GM12878 (cell line): ENCODE data around the gene PAM. TPM values are rescaled to one million over a fixed set of nuclear protein-coding genes. Genes with fewer than 3 reads are reported as not detected.

Experiments used
- GABPA ChIP-seq: IDR thresholded peaks from 2 replicates; pipeline ENCODE4 v1.6.1; 2014; ENCODE audit warnings: antibody characterized with exemption, low read depth, mild to moderate bottlenecking, inconsistent platforms
- SUZ12 ChIP-seq: fragments of 200-600 bp; sonication (generic); IDR thresholded peaks from one replicate; pipeline ENCODE4 v1.6.1; 2018; ENCODE audit warnings: antibody characterized with exemption, mild to moderate bottlenecking; ENCODE audit not compliant: unreplicated experiment
- polyA plus RNA-seq, 11 experiments: library from polyadenylated mRNA; depleted of rRNA in 4 of 11; unstranded in 6 of 11; stranded (reverse) in 5 of 11; fragments of >200 nt; fragmentation: Nextera tagmentation in 4 of 11; fragmentation: Illumina TruSeq in 1 of 11; extraction: Ambion mirVana in 4 of 11; extraction: Trizol in 1 of 11; gene quantifications; 1 replicate in 1 of 11; 2 replicates in 10 of 11; pipeline versions ENCODE4 v1.2.1 to v1.2.3, GENCODE V29; 2011 to 2016; ENCODE audit warnings: inconsistent platforms in 2 of 11, missing spikeins in 2 of 11, low read depth in 1 of 11
- total RNA-seq, 4 experiments: library from RNA; depleted of rRNA in 3 of 4; stranded (reverse); fragments of >200 nt in 3 of 4; fragmentation: Illumina TruSeq in 1 of 4; extraction: Trizol in 1 of 4; gene quantifications; 2 replicates each; pipeline versions ENCODE4 v1.2.1 to v1.2.3, GENCODE V29; 2013 to 2021
- TF ChIP-seq, protein P1 (sequence below): IDR thresholded peaks from 2 replicates; pipeline ENCODE4 v1.6.1; 2011; ENCODE audit warnings: borderline replicate concordance, low read depth, mild to moderate bottlenecking, moderate library complexity, low read length; ENCODE audit not compliant: insufficient read depth, poor library complexity, severe bottlenecking
- TF ChIP-seq, protein P2 (sequence below): fragments of 450-650 bp; IDR thresholded peaks from 2 replicates; pipeline ENCODE4 v1.6.1; 2017; ENCODE audit warnings: mild to moderate bottlenecking, moderate library complexity
- TF ChIP-seq, protein P3 (sequence below): fragments of 450-650 bp; IDR thresholded peaks from 2 replicates; pipeline ENCODE4 v1.6.1; 2016; ENCODE audit warnings: mild to moderate bottlenecking, moderate library complexity, borderline replicate concordance

Gene PAM
- total and polyA plus RNA-seq, 10 of the 15 experiments (the other 5 are each of a cell fraction or from before 2014, with no cell fraction given), result 5.5 to 72.5 (median 15.4) TPM

DNA sequence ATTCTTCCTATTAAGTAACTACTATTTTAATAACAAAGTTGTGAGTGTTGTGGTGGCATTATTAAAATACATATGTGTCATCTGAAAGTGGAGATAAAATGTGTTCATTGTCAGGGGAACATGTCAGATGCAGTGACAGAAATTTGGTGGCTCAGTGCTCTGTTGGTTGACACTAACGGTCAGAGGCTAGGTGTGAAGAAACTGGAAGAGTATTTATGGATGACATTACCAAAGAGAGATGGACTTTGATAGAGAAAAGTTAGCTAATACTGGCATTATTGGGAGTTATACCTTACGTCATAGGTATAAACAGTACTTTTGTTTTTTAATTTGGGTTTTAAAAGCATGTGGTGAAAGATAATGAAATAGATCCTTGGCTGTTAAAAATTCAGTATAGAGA is 33.7 kb downstream of the PAM start (continued):
- TF ChIP-seq, protein P1, sequence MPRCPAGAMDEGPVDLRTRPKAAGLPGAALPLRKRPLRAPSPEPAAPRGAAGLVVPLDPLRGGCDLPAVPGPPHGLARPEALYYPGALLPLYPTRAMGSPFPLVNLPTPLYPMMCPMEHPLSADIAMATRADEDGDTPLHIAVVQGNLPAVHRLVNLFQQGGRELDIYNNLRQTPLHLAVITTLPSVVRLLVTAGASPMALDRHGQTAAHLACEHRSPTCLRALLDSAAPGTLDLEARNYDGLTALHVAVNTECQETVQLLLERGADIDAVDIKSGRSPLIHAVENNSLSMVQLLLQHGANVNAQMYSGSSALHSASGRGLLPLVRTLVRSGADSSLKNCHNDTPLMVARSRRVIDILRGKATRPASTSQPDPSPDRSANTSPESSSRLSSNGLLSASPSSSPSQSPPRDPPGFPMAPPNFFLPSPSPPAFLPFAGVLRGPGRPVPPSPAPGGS, result no peak
- TF ChIP-seq SUZ12 (no peak), GABPA (no peak)
- TF ChIP-seq, protein P2, sequence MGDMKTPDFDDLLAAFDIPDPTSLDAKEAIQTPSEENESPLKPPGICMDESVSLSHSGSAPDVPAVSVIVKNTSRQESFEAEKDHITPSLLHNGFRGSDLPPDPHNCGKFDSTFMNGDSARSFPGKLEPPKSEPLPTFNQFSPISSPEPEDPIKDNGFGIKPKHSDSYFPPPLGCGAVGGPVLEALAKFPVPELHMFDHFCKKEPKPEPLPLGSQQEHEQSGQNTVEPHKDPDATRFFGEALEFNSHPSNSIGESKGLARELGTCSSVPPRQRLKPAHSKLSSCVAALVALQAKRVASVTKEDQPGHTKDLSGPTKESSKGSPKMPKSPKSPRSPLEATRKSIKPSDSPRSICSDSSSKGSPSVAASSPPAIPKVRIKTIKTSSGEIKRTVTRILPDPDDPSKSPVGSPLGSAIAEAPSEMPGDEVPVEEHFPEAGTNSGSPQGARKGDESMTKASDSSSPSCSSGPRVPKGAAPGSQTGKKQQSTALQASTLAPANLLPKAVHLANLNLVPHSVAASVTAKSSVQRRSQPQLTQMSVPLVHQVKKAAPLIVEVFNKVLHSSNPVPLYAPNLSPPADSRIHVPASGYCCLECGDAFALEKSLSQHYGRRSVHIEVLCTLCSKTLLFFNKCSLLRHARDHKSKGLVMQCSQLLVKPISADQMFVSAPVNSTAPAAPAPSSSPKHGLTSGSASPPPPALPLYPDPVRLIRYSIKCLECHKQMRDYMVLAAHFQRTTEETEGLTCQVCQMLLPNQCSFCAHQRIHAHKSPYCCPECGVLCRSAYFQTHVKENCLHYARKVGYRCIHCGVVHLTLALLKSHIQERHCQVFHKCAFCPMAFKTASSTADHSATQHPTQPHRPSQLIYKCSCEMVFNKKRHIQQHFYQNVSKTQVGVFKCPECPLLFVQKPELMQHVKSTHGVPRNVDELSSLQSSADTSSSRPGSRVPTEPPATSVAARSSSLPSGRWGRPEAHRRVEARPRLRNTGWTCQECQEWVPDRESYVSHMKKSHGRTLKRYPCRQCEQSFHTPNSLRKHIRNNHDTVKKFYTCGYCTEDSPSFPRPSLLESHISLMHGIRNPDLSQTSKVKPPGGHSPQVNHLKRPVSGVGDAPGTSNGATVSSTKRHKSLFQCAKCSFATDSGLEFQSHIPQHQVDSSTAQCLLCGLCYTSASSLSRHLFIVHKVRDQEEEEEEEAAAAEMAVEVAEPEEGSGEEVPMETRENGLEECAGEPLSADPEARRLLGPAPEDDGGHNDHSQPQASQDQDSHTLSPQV, result no peak
- TF ChIP-seq, protein P3, sequence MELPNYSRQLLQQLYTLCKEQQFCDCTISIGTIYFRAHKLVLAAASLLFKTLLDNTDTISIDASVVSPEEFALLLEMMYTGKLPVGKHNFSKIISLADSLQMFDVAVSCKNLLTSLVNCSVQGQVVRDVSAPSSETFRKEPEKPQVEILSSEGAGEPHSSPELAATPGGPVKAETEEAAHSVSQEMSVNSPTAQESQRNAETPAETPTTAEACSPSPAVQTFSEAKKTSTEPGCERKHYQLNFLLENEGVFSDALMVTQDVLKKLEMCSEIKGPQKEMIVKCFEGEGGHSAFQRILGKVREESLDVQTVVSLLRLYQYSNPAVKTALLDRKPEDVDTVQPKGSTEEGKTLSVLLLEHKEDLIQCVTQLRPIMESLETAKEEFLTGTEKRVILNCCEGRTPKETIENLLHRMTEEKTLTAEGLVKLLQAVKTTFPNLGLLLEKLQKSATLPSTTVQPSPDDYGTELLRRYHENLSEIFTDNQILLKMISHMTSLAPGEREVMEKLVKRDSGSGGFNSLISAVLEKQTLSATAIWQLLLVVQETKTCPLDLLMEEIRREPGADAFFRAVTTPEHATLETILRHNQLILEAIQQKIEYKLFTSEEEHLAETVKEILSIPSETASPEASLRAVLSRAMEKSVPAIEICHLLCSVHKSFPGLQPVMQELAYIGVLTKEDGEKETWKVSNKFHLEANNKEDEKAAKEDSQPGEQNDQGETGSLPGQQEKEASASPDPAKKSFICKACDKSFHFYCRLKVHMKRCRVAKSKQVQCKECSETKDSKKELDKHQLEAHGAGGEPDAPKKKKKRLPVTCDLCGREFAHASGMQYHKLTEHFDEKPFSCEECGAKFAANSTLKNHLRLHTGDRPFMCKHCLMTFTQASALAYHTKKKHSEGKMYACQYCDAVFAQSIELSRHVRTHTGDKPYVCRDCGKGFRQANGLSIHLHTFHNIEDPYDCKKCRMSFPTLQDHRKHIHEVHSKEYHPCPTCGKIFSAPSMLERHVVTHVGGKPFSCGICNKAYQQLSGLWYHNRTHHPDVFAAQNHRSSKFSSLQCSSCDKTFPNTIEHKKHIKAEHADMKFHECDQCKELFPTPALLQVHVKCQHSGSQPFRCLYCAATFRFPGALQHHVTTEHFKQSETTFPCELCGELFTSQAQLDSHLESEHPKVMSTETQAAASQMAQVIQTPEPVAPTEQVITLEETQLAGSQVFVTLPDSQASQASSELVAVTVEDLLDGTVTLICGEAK, result no peak
